HepG2 (cell line): ENCODE measurements around the gene CTDNEP1. TPM values are rescaled to one million over a fixed set of nuclear protein-coding genes. Genes with fewer than 3 reads are reported as not detected.

Experiments
- ATAC-seq: fragments of 200-7000 bp; cut with Tn5 transposase; 3 replicates; pipeline ENCODE4 v1.9.1; 2020; ENCODE audit warnings: mild to moderate bottlenecking, moderate library complexity
- BruUV-seq: library from RNA; stranded (reverse); fragments of 400-500 nt; replicated peaks from 2 replicates; lab custom pipeline; 2021; lab: Mats Ljungman, UMichigan
- CTCF ChIA-PET: fragments of 300-600 bp; formaldehyde crosslinking; extraction: SDS; loops from one replicate; lab custom pipeline; 2021; ENCODE audit warnings: low total read pairs, inconsistent platforms, low intra/inter-chr PET ratio; lab: Yijun Ruan, JAX
- POLR2A ChIA-PET: fragments of 350-600 bp; sonication (Branson Sonifier 250); formaldehyde crosslinking; loops from one replicate; lab custom pipeline; 2020; ENCODE audit warnings: antibody characterized with exemption, inconsistent platforms; lab: Yijun Ruan, JAX
- DNase-seq: peaks from one replicate; pipeline ENCODE4 v3.0.0-alpha.2; 2015; ENCODE audit warnings: low spot score
- FAIRE-seq: peaks from 3 replicates; lab custom pipeline; 2011; peaks lifted over from hg19 to GRCh38; lab: Jason Lieb, UNC
- H2AFZ ChIP-seq: one replicate; pipeline ENCODE4 v1.6.1; 2011; ENCODE audit warnings: low read length, inconsistent platforms
- H3K27ac ChIP-seq: fragments of 300-600 bp; 3 replicates; pipeline ENCODE4 v1.8.0; 2011; ENCODE audit warnings: mixed run types, mild to moderate bottlenecking, mixed read lengths, low read length, inconsistent platforms; ENCODE audit not compliant: insufficient read depth; ENCODE audit errors: extremely low read length
- H3K27me3 ChIP-seq, 2 experiments: fragments of 200-600 bp in 1 of 2; 2 replicates in 1 of 2; 3 replicates in 1 of 2; pipeline versions ENCODE4 v1.6.0 to v1.8.0; 2011; ENCODE audit warnings: low read length in 2 of 2, mild to moderate bottlenecking in 2 of 2, moderate library complexity in 2 of 2, inconsistent platforms in 1 of 2; ENCODE audit not compliant: insufficient read depth in 2 of 2, control insufficient read depth in 1 of 2
- H3K36me3 ChIP-seq, 2 experiments: fragments of 200-600 bp in 1 of 2; replicated peaks in 1 of 2; 2 replicates in 1 of 2; 3 replicates in 1 of 2; pipeline versions ENCODE4 v1.5.1 to v1.8.0; 2011; ENCODE audit warnings: low read length in 2 of 2, inconsistent platforms in 1 of 2; ENCODE audit not compliant: insufficient read depth in 2 of 2, control insufficient read depth in 1 of 2
- H3K4me1 ChIP-seq: 2 replicates; pipeline ENCODE4 v1.5.1; 2012; ENCODE audit warnings: low read length, inconsistent platforms; ENCODE audit not compliant: insufficient read depth
- H3K4me2 ChIP-seq: 2 replicates; pipeline ENCODE4 v1.6.0; 2011; ENCODE audit warnings: low read depth, low read length, inconsistent platforms
- H3K4me3 ChIP-seq, 3 experiments: fragments of 200-600 bp in 1 of 3; sonication (generic), shearing (Covaris generic) in 1 of 3; replicated peaks in 1 of 3; 2 replicates each; pipeline ENCODE4 v1.5.1; 2011 to 2016; ENCODE audit warnings: low read length in 3 of 3, inconsistent platforms in 2 of 3, low read depth in 2 of 3, mild to moderate bottlenecking in 2 of 3, control low read depth in 1 of 3, mixed read lengths in 1 of 3; ENCODE audit not compliant: insufficient read depth in 1 of 3
- H3K79me2 ChIP-seq: one replicate; pipeline ENCODE4 v1.6.1; 2011; ENCODE audit warnings: low read length, inconsistent platforms; ENCODE audit not compliant: insufficient read depth
- H3K9ac ChIP-seq: 2 replicates; pipeline ENCODE4 v1.6.0; 2011; ENCODE audit warnings: mild to moderate bottlenecking, low read depth, low read length, inconsistent platforms; ENCODE audit not compliant: insufficient read depth
- H3K9me3 ChIP-seq: 2 replicates; pipeline ENCODE4 v1.5.1; 2012; ENCODE audit warnings: mild to moderate bottlenecking, low read length
- H4K20me1 ChIP-seq: 2 replicates; pipeline ENCODE4 v1.6.0; 2011; ENCODE audit warnings: inconsistent platforms, mild to moderate bottlenecking, low read length, moderate library complexity; ENCODE audit not compliant: insufficient read depth
- CBX1 ChIP-seq: IDR thresholded peaks from one replicate; pipeline ENCODE4 v1.6.1; 2016; ENCODE audit warnings: antibody characterized with exemption, low read depth
- CCDC6 ChIP-seq: sonication (generic); formaldehyde crosslinking; IDR thresholded peaks from 2 replicates; pipeline ENCODE4 v1.8.1; 2022; ENCODE audit warnings: mild to moderate bottlenecking, missing genetic modification reagents, moderate library complexity
- CENPX ChIP-seq: sonication (generic); formaldehyde crosslinking; IDR thresholded peaks from 2 replicates; pipeline ENCODE4 v1.9.0; 2021; ENCODE audit warnings: mild to moderate bottlenecking, missing genetic modification reagents, moderate library complexity
- CREBL2 ChIP-seq: sonication (generic); formaldehyde crosslinking; IDR thresholded peaks from 2 replicates; pipeline ENCODE4 v1.8.1; 2023; ENCODE audit warnings: missing genetic modification reagents, mild to moderate bottlenecking, borderline replicate concordance
- E2F1 ChIP-seq: sonication (generic); formaldehyde crosslinking; IDR thresholded peaks from 2 replicates; pipeline ENCODE4 v1.5.0; 2020; ENCODE audit warnings: missing genetic modification reagents
- GRHL1 ChIP-seq: sonication (generic); formaldehyde crosslinking; conservative IDR thresholded peaks from 2 replicates; pipeline ENCODE4 v1.8.0; 2022; ENCODE audit warnings: missing genetic modification reagents
- HNRNPL ChIP-seq: fragments of 200-400 bp; formaldehyde crosslinking; IDR thresholded peaks from 2 replicates; pipeline ENCODE4 v1.6.1; 2017; ENCODE audit warnings: mild to moderate bottlenecking, low read depth, low read length
- MAFG ChIP-seq: sonication (generic); formaldehyde crosslinking; IDR thresholded peaks from 2 replicates; pipeline ENCODE4 v1.5.1; 2020; ENCODE audit warnings: mild to moderate bottlenecking, missing genetic modification reagents
- PATZ1 ChIP-seq: sonication (generic); formaldehyde crosslinking; IDR thresholded peaks from 2 replicates; pipeline ENCODE4 v1.4.0; 2020; ENCODE audit warnings: missing genetic modification reagents
- RCOR2 ChIP-seq: IDR thresholded peaks from 2 replicates; pipeline ENCODE4 v1.6.1; 2016; ENCODE audit warnings: missing biosample characterization, missing genetic modification reagents
- SCMH1 ChIP-seq: sonication (generic); formaldehyde crosslinking; IDR thresholded peaks from 2 replicates; pipeline ENCODE4 v1.9.0; 2021; ENCODE audit warnings: missing genetic modification reagents, mild to moderate bottlenecking, borderline replicate concordance
- SP4 ChIP-seq: sonication (generic); formaldehyde crosslinking; IDR thresholded peaks from 2 replicates; pipeline ENCODE4 v1.8.1; 2023; ENCODE audit warnings: mild to moderate bottlenecking, missing genetic modification reagents
- YY1 ChIP-seq: IDR thresholded peaks from 2 replicates; pipeline ENCODE4 v1.6.1; 2011; ENCODE audit warnings: low read length, low read depth, moderate library complexity, mild to moderate bottlenecking; ENCODE audit not compliant: insufficient read depth, insufficient replicate concordance
- ZBTB26 ChIP-seq: IDR thresholded peaks from 2 replicates; pipeline ENCODE4 v1.6.1; 2016; ENCODE audit warnings: missing compliant biosample characterization, missing genetic modification reagents, borderline replicate concordance
- ZNF430 ChIP-seq: sonication (generic); formaldehyde crosslinking; IDR thresholded peaks from 2 replicates; pipeline ENCODE4 v1.9.0; 2021; ENCODE audit warnings: mild to moderate bottlenecking, missing genetic modification reagents
- ZNF792 ChIP-seq: IDR thresholded peaks from 2 replicates; pipeline ENCODE4 v1.6.1; 2016
- ZSCAN22 ChIP-seq: sonication (generic); formaldehyde crosslinking; IDR thresholded peaks from 2 replicates; pipeline ENCODE4 v1.4.0; 2020; ENCODE audit warnings: mild to moderate bottlenecking, missing genetic modification reagents
- WGBS: methylation state at CpG from one replicate; pipeline ENCODE4 v1.1.6; 2017; ENCODE audit warnings: low lambda C conversion rate; 5-methylcytosine and 5-hydroxymethylcytosine counted together
- in situ Hi-C: cut with HindIII; loops from 2 replicates; pipeline ENCODE4 v1.10.0; 2017; ENCODE audit warnings: low pct_unique_long_range_greater_than_20kb; ENCODE audit not compliant: extremely low pct_ligation_motif_present
- intact Hi-C: fragments of 100-400 bp; cut with micrococcal nuclease; formaldehyde crosslinking; loops from one replicate; pipeline ENCODE4 v1.10.0; 2022; ENCODE audit not compliant: unreplicated experiment
- polyA plus RNA-seq, 8 experiments: library from polyadenylated mRNA; depleted of rRNA in 3 of 8; stranded (reverse) in 7 of 8; unstranded in 1 of 8; fragments of >200 nt; fragmentation: Illumina TruSeq in 4 of 8; extraction: Trizol in 4 of 8; gene quantifications; 2 replicates each; pipeline versions ENCODE4 v1.2.1 to v1.2.3, GENCODE V29; 2011 to 2016; ENCODE audit warnings: low read depth in 4 of 8, missing spikeins in 1 of 8, mixed read lengths in 1 of 8; ENCODE audit not compliant: insufficient read depth in 1 of 8
- total RNA-seq, 5 experiments: library from RNA; depleted of rRNA; stranded (reverse); fragments of >200 nt; fragmentation: Illumina TruSeq; extraction: Trizol; gene quantifications; 2 replicates each; pipeline ENCODE4 v1.2.3, GENCODE V29; 2016; ENCODE audit warnings: low read depth in 1 of 5

Gene CTDNEP1
- total and polyA plus RNA-seq, 2 of the 13 experiments (the other 11 are each of a cell fraction or from before 2014, with no cell fraction given): 19.8 to 118 TPM

- intact Hi-C loops: no loop called here
- Histone ChIP-seq H3K27me3 (peaks cover 0 to 2% of the 10 kb centered on the region in 2 experiments; a peak in 1 of 5 replicates), H3K4me3 (peak within 1 kb of the TSS; percentile 95 to 99 (median 96)), H3K9me3 (no peaks in the 10 kb centered on the region), H3K4me1 (peaks cover 43% of the 10 kb centered on the region), H3K4me2 (peak within 1 kb of the TSS; percentile 91), H2AFZ (no peak within 1 kb of the TSS), H3K36me3 (peaks cover 8 to 13% of the 10 kb centered on the region in 2 experiments; a peak in 4 of 5 replicates), H3K27ac (peak within 1 kb of the TSS; percentile 99), H4K20me1 (no peaks in the 10 kb centered on the region), H3K79me2 (peaks cover 49% of the 10 kb centered on the region), H3K9ac (peak within 1 kb of the TSS; percentile 96)
- WGBS: 2% methylated on average over 11 of the region's 55 CpGs
- POLR2A ChIA-PET: interaction anchor here (1.0 to 2.6 kb wide), 6 partner anchors 10 to 77 kb away, joined by 4 to 34 read pairs (median 12); partner anchors contain the start of genes ACADVL, DLG4, GABARAP and NEURL4
- CTCF ChIA-PET: interaction anchor here (1.5 kb wide), 2 partner anchors 28 to 43 kb away, joined by 4 to 5 read pairs; partner anchors contain the start of gene SLC2A4
- DNase-seq: peak; percentile 94
- ATAC-seq: peak; percentile 74
- BruUV-seq: TSS peak; percentile 79
- in situ Hi-C loops: no loop called here
- FAIRE-seq: no peak
- no peak for TF ChIP-seq HNRNPL
- TF ChIP-seq CBX1: peak; percentile 53
- peak; percentile 85; the same call in 1 of the 2 replicates for TF ChIP-seq ZNF792 (CRISPR knock-in tag)
- no peak for TF ChIP-seq YY1
- TF ChIP-seq E2F1 (CRISPR knock-in tag): no peak
- peak; percentile 72 for TF ChIP-seq CCDC6
- no peak for TF ChIP-seq SCMH1
- TF ChIP-seq CENPX (CRISPR knock-in tag): no peak
- peak; percentile 25; the same call in 1 of the 2 replicates for TF ChIP-seq RCOR2 (CRISPR knock-in tag)
- TF ChIP-seq GRHL1 (CRISPR knock-in tag): no peak
- peak; percentile 88 for TF ChIP-seq PATZ1 (CRISPR knock-in tag)
- TF ChIP-seq CREBL2 (CRISPR knock-in tag): no peak
- TF ChIP-seq MAFG (CRISPR knock-in tag): no peak
- peak; percentile 79; the same call in 1 of the 2 replicates for TF ChIP-seq ZNF430
- peak; percentile 20 for TF ChIP-seq ZBTB26 (CRISPR knock-in tag)
- no peak for TF ChIP-seq ZSCAN22 (CRISPR knock-in tag)
- no peak; the same call in none of the 2 replicates for TF ChIP-seq SP4
Measured at GRCh38 chr17:7252176-7253043, 876 bp upstream of the CTDNEP1 start, which contains the start of gene ELP5. Gene ELP5 (plus strand): TSS chr17:7252215. CDS start chr17:7252551, 336 bp downstream.
